GM04503 (cell line): ENCODE results near the gene ZNF195.
"Not testable (repeated sequence)": the region's sequence is repeated elsewhere in the genome, so short reads cannot be mapped to it uniquely, and the experiment has no call there.

Experiments
- DNase-seq: peaks from one replicate; pipeline ENCODE4 v3.0.0-alpha.2; 2012; ENCODE audit warnings: low read depth

The ZNF195 gene

DNA sequence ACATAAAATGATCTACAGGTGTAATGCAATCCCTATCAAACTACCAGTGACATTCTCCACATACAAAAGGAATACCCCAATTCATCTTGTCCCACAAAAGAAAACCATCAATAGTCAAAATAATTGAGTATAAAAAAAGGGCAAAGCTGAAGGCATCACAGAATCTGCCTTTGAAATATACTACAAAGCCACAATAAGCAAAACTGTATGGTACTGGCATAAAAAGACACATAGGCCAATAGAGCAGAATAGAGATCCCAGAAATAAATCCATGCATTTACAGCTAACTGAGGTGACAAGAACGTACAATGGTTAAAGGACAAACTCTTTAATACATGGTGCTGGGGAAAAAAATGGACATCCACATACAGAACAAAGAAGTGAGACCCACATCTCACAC lies 31.8 kb downstream of the ZNF195 start:
- no peak for DNase-seq

DNA sequence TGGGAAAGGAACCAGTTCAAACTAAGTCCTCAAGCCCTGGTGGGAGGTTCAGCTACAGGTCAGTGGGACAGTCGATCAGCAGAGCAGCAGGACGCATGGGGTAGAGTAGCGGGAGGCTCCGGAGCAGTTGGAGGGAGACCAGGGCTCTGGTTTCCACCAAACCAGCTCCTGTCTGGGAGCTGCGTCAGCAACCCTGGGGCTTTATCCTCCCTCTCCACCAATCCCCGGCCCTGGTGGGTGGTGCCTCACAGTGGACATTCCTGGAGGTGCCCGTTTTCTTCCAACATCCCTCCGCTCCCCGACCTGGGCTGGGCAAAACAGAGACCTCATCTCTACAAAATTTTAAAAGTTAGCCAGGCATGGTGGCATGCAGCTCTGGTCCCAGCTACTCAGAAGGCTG lies 32.4 kb downstream of the ZNF195 start:
- no peak for DNase-seq

DNA sequence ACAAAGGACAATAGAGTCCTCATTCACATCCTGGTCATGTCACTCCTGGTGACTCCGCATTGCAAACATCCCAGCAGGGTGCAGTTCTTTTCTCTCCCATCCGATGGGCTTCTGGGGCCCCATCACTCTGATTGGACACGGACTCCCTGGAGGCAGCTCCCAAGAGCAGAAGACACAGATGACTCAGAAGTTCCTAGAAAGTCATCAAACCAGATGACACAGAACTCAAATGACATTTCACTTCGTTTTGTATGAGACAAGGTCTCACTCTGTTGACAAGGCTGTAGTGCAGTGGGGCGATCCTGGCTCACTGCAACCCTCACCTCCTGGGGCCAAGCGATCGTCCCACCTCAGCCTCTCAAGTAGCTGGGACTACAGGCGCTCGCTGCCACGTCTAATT lies 33.2 kb downstream of the ZNF195 start:
- no peak for DNase-seq

DNA sequence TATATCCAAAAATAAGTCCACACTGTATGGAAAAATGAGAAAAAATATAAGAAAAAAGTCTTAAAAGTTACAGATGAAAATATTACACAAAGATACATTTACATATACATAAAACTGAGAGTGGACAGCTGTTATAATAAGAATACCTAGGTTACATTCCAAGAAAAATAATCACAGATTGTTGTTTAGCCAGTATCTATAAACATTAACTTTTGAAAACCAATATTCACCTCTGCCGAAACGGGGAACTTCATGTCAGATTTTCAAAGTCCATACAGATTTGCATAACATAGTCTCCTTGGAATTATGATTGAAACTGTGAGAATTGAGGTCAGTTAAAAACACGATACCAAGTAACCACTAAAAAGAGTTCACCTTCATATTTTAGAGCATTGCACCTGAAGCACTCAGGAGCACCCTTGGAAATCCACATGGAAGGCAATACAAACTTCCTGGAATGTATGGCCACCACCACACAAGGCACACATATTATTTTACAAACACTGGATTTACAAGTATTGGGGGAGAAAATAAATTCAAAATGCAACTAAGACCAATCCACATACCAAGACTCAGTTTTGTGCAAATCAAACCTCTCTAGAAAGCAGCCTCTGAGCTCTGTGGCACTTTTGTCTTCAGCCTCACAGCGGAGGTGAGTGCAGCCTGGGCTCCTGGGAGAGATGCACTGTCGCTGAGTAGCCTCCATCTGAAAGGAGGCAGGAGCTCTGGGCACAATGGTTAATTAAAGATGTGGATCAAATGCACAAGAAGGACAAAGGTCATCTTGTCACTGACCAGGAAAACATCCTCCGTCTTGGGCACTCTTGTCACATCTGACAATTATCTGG lies 34.4 kb downstream of the ZNF195 start:
- no peak for DNase-seq

DNA sequence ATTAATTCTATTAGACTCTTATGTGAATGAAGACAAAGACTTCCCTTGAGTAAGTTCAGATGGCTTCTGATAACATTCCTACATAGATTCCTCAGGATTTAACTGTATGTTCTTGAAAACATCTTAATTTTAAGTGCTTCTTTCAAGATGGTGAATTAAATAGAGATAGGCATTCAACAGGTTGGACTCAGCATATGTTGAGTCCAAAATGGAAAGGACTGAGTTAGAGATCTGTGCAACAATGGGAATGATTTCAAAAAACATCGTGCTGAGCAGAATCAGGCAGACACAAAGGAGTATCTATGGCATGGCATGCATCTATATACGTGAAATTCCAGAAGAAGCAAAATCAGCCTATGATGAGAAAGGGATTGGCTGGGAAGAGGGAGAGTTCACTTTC lies 36.2 kb downstream of the ZNF195 start:
- no peak for DNase-seq

DNA sequence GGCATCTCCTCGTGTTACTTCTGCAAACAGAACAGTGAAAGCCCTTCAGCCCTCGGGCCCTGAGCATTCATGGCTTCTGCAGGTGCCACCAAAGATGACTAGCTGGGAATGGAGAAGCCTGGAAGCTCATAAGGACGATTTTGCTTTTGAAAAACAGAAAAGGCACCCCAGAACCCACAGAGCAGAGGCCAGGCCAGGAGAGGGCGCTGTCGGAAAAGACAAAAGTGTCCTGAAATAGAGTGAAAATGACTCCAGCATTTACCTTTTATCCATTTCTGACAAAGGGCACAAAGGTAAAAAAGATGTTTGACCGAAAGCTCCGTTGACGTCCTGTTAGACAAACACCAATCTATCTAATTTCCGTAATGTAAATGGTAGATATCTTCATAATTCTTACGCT lies 37.6 kb downstream of the ZNF195 start:
- DNase-seq = no peak

DNA sequence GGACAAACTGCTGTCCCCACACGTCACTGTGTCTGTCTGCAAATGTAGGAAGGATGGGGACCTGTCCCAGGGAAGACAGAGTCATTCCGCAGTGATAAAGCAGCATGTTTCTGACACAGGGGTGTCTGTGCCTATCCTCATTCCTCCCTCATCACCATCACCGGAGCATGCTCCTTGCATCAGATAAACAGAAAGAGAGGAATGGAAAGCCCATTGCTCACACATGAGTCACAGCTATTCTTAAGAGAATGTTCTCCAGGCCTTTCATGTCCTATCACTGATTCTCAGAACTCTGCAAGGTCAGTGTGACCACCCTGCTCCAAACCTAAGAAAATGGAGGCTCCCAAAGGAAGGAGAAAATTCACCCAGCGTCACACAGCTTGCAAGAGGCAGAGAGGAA lies 38.9 kb downstream of the ZNF195 start:
- DNase-seq = peak; percentile 58

DNA sequence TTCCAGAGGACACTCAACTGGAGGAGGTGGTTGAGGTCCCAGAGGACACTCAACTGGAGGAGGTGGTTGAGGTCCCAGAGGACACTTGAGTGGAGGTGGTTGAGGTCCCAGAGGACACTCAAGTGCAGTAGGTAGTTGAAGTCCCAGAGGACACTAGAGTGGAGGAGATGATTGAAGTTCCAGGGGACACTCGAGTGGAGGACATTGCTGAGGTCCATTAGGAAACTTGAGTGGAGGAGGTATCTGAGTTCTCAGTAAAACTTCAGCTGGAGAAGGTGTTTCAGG lies 39.7 kb downstream of the ZNF195 start:
- DNase-seq = no peak

DNA sequence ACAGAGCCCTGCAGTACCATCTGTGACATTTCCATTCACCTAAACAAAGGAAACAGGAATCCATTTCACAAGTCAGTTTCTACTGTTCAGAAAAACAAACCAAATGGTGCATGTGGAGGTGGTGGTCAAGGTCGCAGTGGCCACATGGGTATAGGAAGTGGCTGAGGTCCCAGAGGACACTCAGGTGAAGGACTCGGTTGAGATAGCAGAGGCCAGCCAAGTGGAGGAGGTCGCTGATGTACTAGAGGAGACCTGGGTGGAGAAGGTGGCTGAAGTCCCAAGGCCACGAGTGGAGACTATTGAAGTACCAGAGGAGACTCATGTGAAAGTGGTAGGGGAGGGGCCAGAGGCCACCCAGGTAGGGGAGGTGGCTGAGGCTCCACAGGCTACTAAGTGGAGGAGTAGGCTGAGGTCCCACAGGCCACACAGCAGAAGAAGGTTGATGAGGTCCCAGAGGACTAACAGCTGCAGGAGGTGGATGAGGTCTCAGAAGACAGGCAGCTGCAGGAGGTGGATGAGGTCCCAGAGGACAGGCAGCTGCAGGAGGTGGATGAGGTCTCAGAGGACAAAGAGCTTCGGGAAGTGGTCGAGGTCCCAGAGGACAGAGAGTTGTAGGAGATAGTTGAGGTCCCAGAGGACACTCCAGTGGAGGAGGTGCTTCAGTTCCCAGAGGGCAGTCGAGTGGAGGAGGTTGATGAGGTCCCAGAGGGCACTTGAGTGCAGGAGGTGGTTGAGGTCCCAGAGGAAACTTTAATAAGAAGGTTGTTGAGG lies 40.2 kb downstream of the ZNF195 start:
- no peak for DNase-seq

DNA sequence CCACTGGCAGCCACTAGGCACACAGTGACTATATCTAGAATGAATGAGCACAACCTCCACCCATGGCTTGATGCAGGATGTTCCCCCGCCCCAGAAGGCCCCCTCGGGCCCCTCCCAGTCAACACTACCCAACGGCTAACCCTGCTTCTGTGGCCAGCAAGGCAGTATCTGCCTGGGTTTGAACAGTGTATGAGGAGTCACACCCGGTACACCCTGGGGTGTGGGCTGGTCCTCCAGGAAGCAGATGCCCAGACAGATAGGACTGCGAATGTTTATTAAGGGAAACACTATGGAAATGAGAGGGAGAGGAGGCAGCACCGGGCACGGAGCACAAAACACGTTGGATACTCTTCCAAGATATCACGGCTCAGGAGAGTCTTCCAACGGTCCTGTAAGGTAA lies 42.5 kb downstream of the ZNF195 start:
- not testable (repeated sequence) for DNase-seq

DNA sequence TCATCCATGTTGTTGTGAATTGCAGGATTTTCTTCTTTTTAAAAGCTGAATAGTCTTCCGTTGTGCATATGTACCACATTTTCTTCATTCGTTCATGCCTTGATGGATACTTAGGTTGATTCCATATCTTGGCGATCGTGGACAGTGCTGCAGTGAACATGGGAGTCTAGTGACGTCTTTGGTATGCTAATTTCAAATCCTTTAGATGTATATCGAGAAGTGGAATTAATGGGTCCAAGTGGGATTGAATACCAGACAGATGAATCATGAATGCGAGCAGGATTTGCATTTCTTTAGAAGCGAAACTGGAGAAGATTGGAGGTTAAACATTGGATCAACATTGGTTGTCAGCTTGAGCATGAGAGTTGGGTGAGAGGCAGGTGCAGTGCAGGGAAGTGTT lies 45.8 kb downstream of the ZNF195 start:
- DNase-seq = not testable (repeated sequence)

DNA sequence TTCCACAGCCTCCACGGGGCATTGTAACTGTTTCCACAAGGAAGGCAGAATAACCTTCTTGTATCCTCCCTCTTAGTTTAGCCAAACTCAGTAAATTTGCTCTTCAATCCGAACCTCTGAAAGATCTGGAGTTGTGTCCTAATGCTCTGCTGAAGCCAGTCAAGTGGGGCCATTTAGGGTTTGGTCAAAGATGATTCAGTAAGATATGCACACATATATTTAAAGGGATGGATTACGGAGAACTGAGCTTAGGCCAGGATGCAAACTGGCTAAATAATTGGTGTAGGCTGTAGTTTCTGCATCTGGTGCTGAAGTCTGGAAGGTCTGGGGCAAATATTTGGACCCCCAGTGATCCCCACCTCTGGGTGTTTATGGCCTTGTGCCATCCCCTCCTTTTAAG lies 47.9 kb downstream of the ZNF195 start:
- not testable (repeated sequence) for DNase-seq

DNA sequence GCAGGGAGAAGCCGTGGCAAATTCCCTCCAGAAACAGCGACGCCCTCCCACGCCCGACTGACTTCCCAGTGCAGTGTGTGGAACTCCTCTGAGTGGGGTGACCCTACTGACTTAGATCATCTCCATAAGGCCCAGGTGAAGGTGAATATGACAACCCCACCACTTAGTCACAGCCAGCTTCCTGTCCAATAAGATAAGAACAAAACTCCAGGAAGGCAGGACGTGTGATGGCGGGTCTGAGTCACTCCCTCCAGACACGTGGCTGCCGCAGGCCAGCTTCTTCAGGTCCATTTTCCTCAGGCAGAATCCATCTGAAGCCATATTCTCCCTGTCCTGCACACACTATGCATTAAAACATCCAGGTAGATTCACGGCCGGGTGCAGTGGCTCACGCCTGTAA lies 48.9 kb downstream of the ZNF195 start:
- not testable (repeated sequence) for DNase-seq

DNA sequence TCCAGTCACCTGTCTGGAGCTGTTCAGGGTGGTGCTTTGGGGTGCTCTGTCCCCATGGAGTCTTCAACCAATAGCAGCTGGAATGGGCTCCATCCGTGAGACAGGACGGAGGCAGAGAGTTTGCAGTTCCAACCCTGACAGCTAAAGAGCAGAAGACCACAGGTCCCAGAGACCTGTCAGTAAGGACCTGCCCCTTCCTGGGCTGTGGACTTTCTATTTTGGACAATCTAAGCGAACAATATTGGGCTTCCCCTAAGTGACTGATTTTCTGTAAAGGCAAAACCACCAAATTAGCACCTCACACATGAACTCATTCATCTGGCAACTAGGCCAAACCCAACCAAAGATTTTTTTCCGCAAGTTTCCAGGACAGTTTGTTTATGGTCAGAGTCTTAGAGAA lies 50.4 kb downstream of the ZNF195 start:
- not testable (repeated sequence) for DNase-seq

DNA sequence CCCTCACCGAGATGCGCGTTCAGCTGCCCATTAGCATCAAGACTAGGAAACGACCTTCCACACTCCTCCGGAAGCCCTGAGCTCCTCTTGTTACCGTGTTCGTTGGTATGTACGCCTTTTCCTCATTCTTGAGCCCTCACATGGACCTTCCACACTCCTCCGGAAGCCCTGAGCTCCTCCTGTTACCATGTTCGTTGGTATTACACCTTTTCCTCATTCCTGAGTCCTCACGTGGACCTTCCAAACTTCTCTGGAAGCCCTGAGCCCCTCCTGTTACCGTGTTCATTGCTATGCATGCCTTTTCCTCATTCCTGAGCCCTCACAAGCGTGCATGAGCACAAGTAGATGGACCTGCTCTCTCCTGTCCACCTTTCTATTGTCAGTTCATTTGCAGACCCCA lies 52.5 kb downstream of the ZNF195 start:
- not testable (repeated sequence) for DNase-seq

DNA sequence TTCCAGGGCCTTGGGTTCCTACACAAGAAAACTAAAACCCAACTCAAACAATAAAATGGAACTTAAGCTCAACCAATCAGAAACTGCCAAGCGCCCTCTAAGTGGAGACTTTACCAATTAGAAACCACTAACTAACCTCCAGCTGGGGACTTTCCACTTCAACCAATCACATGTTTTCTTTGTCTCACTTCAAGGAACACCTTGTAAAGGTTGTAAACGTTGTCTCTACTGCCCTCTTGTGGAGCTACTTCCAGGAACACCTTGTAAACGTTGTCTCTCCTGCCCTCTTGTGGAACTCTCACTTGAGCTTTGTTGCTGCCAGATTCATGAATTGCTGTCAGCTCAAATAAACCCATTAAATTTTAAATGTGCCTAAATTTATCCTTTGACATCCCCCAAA lies 54.2 kb downstream of the ZNF195 start:
- not testable (repeated sequence) for DNase-seq
